22Rv1 (cell line): Measurements from ENCODE around the gene TBC1D21.

Experiments used
- H3K27ac ChIP-seq: fragments of 450-650 bp; 2 replicates; pipeline ENCODE4 v1.5.1; 2017
- ZFX ChIP-seq: fragments of 450-650 bp; IDR thresholded peaks from 2 replicates; pipeline ENCODE4 v1.6.1; 2017; ENCODE audit warnings: antibody characterized with exemption, borderline replicate concordance
- TF ChIP-seq, protein P1 (sequence below): fragments of 450-650 bp; IDR thresholded peaks from 2 replicates; pipeline ENCODE4 v1.5.1; 2017; ENCODE audit warnings: mild to moderate bottlenecking

The TBC1D21 gene

DNA sequence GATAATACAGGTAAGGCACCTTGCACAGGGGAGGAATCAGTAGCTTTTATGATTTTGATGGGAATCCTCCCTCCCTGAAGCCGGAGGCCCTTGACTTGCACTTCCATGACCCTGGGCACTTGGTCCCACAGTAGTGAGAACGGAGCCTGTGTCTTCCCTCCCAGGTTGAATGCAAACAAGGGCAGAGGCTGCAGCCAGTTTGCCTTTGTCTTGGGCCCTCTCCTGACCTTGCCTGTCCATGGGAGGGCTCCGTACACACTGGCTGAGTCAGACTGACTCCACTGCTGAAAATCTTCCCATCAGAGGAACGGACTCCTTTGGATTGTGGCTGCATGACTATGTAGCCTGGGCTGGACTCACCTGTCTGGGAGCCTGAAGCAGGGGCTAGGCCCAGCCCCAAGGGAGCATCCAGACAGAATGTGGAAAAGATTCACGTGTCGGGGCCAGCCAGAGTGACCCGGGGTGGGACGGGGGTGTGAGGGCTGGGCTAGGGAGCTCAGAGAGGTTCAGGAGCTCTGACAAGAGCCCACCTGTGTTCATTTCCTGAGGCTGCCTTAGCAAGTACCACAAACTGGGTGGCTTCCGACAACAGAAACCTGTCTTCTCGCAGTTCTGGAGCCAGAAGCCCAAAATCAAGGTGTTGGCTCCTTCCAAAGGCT lies 9.5 kb downstream of the TBC1D21 start:
- no peak for TF ChIP-seq ZFX
- TF ChIP-seq, protein P1, sequence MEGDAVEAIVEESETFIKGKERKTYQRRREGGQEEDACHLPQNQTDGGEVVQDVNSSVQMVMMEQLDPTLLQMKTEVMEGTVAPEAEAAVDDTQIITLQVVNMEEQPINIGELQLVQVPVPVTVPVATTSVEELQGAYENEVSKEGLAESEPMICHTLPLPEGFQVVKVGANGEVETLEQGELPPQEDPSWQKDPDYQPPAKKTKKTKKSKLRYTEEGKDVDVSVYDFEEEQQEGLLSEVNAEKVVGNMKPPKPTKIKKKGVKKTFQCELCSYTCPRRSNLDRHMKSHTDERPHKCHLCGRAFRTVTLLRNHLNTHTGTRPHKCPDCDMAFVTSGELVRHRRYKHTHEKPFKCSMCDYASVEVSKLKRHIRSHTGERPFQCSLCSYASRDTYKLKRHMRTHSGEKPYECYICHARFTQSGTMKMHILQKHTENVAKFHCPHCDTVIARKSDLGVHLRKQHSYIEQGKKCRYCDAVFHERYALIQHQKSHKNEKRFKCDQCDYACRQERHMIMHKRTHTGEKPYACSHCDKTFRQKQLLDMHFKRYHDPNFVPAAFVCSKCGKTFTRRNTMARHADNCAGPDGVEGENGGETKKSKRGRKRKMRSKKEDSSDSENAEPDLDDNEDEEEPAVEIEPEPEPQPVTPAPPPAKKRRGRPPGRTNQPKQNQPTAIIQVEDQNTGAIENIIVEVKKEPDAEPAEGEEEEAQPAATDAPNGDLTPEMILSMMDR = no peak
- no peak overlapping the region for H3K27ac ChIP-seq

DNA sequence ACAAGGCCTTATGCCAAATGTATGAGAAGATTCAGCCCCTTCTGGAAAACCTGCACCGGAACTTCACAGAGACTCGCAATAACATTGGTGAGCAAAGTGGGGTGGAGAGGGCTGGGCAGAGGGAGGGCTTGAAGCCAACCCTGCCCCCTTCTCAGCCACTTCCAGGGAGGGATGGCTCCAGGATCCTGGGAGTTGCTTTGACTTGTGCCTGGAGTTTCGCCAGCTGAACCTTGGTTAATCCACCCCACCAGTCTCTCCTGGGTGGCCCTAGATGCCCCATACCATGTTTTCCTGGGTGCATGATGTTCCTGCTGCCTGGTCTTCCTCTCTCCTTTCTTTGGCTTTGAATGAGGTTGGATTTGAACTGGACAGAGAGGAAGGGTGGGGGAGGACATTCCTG lies 10.8 kb downstream of the TBC1D21 start:
- TF ChIP-seq, protein P1 = no peak
- no peak for TF ChIP-seq ZFX
- H3K27ac ChIP-seq = no peak overlapping the region

DNA sequence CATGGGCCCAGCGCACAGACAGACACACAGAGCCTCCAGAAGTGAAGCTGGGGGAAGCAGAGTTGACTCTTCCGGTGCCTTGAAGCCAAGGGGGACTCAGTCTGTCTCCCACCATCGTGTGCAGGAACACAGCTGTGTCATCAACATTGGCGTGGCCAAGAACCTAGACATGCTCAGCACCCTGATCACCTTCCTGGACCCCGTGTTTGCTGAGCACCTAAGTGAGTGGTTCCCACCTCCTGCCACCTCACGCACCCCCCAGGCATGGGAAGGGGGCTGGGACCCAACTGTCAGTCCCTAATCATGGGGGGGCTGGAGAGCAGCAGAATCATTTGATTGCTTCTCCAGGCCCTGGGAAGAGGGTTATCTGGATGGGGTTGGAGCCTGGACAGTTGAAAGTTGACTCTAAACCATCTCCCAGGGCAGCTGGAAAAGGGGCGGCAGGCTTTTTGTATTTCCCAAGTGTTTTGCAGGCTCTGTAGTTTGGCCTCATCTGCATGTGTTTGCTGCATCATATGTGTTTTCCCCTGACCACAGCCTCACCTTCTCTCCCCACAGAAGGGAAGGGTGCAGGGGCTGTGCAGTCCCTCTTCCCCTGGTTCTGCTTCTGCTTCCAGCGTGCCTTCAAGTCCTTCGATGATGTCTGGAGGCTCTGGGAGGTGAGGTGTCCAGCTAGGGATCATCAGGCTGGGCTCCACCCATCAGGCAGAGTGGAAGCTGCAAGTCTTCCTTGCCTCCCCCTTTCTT lies 12.8 kb downstream of the TBC1D21 start:
- no peak overlapping the region for H3K27ac ChIP-seq
- no peak for TF ChIP-seq ZFX
- TF ChIP-seq, protein P1 = no peak

DNA sequence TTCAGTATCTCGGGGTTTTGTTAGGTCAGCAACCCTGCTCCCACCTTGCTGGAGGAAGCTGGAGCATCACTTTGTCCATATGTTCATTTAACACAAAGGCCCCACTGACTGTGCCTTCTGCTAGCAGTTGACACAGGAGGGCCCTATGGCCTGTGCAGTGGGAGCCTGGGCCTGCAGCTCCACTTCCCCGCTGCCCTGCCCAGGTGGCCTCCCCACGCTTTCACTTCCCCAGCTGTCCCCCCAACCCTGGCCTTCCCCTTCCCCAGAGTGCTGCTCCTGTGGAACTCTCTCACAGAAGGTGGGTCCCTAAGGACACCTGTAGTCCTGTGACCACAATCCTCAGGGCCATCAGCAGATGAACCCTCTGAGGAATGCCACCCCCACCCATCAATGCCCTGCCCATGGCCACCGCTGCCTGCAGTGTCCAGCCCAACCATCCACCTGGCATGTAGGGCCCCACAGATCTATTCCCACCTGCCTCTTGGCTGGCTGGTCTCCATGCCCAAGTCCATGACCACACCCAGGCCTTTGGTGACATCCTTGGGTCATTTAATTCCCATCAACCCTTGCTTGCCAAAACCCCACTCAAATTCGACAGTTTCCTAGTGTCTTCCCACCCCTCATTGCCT lies 13.5 kb downstream of the TBC1D21 start:
- no peak overlapping the region for H3K27ac ChIP-seq
- TF ChIP-seq, protein P1 = no peak
- no peak for TF ChIP-seq ZFX

DNA sequence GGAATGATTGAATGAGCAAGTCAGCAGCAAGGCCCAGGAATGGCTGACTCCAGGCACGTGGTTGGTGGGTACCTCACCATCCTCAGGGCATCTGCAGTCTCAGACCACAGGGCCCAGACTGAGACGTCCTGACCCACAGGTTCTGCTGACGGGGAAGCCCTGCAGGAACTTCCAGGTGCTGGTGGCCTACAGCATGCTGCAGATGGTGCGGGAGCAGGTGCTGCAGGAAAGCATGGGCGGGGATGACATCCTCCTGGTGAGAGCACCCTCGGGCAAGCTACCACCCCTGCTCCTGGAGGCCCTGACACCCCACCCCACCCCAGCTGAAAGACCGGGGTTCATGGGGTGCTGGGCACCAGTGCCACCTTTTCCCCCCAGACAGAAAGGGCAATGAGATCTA lies 14.1 kb downstream of the TBC1D21 start:
- TF ChIP-seq, protein P1 = no peak
- TF ChIP-seq ZFX = no peak
- no peak overlapping the region for H3K27ac ChIP-seq

DNA sequence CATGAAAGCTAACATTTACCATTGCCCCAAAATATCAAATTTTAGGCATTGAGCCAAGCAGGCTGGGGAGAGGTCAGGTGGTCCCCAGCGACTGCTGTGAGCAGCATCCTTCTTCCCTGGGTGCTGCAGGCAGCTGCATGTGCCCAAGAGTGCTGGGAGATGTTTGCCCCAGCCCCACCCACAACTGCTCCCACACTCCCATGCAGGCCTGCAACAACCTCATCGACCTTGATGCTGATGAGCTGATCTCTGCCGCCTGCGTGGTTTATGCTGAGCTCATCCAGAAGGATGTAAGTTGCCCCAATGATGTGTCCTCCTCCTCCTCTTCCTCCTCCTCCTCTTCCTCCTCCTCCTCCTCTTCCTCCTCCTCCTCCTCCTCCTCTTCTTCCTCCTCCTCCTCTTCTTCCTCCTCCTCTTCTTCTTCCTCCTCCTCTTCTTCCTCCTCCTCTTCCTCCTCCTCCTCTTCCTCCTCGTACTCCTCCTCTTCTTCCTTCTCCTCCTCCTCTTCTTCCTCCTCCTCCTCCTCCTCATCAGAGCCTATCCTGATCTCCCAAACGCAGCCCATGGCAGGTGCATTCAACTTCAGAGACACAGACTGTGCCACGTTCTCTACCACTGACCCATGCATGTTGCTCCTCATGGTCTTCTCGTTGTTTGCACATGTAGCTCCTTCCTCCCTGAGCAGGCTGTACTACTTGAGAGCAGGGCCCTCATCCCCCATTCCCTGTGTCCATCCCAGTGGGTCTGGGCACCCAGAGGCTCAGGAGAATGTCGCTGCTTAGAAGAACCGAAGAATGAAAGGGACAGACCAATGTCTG lies 15.1 kb downstream of the TBC1D21 start:
- TF ChIP-seq, protein P1 = no peak
- no peak for TF ChIP-seq ZFX
- no peak overlapping the region for H3K27ac ChIP-seq
